ENCODE data around the gene MGAT5B. TPM values are rescaled to one million over a fixed set of nuclear protein-coding genes. Genes with fewer than 3 reads are reported as not detected.

MGAT5B gene
- total and polyA plus RNA-seq, 3 experiments from 2014 or later = 0.17 to 0.46 (median 0.40) TPM

DNA sequence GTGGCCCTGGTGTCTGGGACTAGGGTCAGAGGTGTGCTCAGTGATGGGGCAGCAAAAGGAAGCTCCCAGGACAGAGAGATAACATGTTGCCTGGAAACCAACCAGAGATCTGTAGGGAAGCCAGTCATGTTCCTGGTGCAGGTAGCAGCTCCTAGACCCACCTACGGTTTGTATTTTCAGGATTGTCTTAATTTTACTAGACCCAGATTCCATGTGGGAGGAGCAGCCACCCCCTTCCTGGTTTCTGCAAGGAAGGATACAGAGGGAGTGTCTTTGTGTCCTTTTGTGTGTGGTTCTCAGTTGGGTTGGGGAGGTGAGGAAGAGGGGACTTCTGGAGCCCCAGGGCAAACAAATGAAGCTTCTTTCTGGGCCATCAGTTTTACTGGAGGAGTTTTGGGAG, 53.9 kb downstream of the MGAT5B start:
- ChIA-PET POLR2A (no interaction called here), CTCF (interaction anchor here (1.8 kb wide), 1 partner anchor 134 kb away, joined by 7 read pairs; no protein-coding TSS in a partner anchor)
- Mint-ChIP-seq H3K36me3 (no peaks in the 10 kb centered on the region), H3K4me3 (no peak overlapping the region), H3K27me3 (peaks cover 3 to 18% of the 10 kb centered on the region in 2 donors), H3K9me3 (no peaks in the 10 kb centered on the region), H3K27ac (peak overlapping the region in 1 of 8 donors; percentile 50), H3K4me1 (no peaks in the 10 kb centered on the region)
- Histone ChIP-seq H3K9me3 (ENCODE audit: low read length) (no peaks in the 10 kb centered on the region), H3K4me3 (ENCODE audit: low read length) (no peak overlapping the region), H3K27ac (ENCODE audit: low read depth, low read length) (no peak overlapping the region), H3K27me3 (ENCODE audit: insufficient read depth, low read length, poor library complexity, severe bottlenecking) (peaks cover 4% of the 10 kb centered on the region), H3K36me3 (ENCODE audit: insufficient read depth, low read length) (no peaks in the 10 kb centered on the region), H3K4me1 (ENCODE audit: insufficient read depth, low read length) (no peaks in the 10 kb centered on the region)
- no peak for DNase-seq

DNA sequence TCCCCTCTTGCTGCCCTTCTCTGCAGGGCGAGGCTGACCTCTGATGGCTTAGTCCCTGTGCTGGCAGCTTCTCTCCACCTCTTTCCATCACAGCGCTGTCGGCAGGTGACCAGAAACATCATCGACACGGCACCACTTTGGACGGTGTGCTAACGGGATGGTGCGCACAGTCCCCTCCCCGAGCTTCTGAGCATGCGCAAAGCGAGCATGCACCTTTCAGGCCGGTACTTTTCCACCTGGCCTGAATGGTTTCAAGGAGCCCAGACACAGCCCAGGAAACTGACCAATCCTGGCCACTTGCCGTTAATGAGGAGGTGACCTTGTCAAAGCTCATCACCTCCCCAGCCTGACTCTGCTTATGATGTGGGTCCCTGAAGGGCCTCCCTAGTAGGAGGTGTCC, 54.8 kb downstream of the MGAT5B start:
- peaks cover 0 to under 1% (median 0%) of the 10 kb centered on the region in 3 donors for H3K36me3 Mint-ChIP-seq
- peaks cover 2 to 19% of the 10 kb centered on the region in 2 donors for H3K27me3 Mint-ChIP-seq
- H3K27me3 ChIP-seq (ENCODE audit: insufficient read depth, low read length, poor library complexity, severe bottlenecking) = no peaks in the 10 kb centered on the region
- no peaks in the 10 kb centered on the region for H3K9me3 ChIP-seq (ENCODE audit: low read length)
- H3K9me3 Mint-ChIP-seq = no peaks in the 10 kb centered on the region
- H3K4me3 ChIP-seq (ENCODE audit: low read length) = no peak overlapping the region
- CTCF ChIA-PET = interaction anchor here (1.8 kb wide), 1 partner anchor 133 kb away, joined by 7 read pairs; no protein-coding TSS in a partner anchor
- no peak overlapping the region for H3K27ac ChIP-seq (ENCODE audit: low read depth, low read length)
- H3K4me1 Mint-ChIP-seq = no peaks in the 10 kb centered on the region
- DNase-seq = no peak
- no peak overlapping the region for H3K27ac Mint-ChIP-seq
- H3K4me3 Mint-ChIP-seq = no peak overlapping the region
- H3K36me3 ChIP-seq (ENCODE audit: insufficient read depth, low read length) = no peaks in the 10 kb centered on the region
- no peaks in the 10 kb centered on the region for H3K4me1 ChIP-seq (ENCODE audit: insufficient read depth, low read length)
- POLR2A ChIA-PET = no interaction called here

DNA sequence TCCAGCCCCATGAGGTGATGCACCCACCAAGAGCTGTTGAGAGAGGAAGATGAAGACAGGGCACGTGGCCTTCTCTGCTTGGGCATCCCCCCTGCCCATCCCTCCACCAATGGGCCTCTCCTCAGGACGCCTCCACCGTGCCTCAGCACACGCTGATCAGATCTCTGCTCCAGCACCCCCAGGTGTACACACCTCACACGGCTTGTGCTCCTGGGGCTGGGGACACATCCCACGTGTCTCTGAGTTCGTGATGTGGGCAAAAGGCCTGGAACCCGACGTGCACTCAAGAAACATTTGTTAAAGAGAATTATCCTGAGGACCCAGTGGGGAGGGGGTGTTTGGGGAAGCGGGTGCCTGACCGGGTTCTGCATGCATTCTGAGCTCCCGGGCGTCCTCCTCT, 55.3 kb downstream of the MGAT5B start:
- CTCF ChIA-PET = interaction anchor here (0.6 kb wide), 1 partner anchor 108 kb away, joined by 3 read pairs; no protein-coding TSS in a partner anchor
- H3K4me1 Mint-ChIP-seq = no peaks in the 10 kb centered on the region
- Histone ChIP-seq H3K9me3 (ENCODE audit: low read length) (no peaks in the 10 kb centered on the region), H3K4me1 (ENCODE audit: insufficient read depth, low read length) (no peaks in the 10 kb centered on the region), H3K27ac (ENCODE audit: low read depth, low read length) (no peak overlapping the region), H3K27me3 (ENCODE audit: insufficient read depth, low read length, poor library complexity, severe bottlenecking) (no peaks in the 10 kb centered on the region), H3K36me3 (ENCODE audit: insufficient read depth, low read length) (no peaks in the 10 kb centered on the region), H3K4me3 (ENCODE audit: low read length) (no peak overlapping the region)
- H3K27ac Mint-ChIP-seq = no peak overlapping the region
- H3K27me3 Mint-ChIP-seq = peaks cover 2 to 22% of the 10 kb centered on the region in 2 donors
- H3K9me3 Mint-ChIP-seq = no peaks in the 10 kb centered on the region
- no peak overlapping the region for H3K4me3 Mint-ChIP-seq
- POLR2A ChIA-PET = no interaction called here
- peaks cover 0 to 1% (median 0%) of the 10 kb centered on the region in 3 donors for H3K36me3 Mint-ChIP-seq
- DNase-seq = no peak

DNA sequence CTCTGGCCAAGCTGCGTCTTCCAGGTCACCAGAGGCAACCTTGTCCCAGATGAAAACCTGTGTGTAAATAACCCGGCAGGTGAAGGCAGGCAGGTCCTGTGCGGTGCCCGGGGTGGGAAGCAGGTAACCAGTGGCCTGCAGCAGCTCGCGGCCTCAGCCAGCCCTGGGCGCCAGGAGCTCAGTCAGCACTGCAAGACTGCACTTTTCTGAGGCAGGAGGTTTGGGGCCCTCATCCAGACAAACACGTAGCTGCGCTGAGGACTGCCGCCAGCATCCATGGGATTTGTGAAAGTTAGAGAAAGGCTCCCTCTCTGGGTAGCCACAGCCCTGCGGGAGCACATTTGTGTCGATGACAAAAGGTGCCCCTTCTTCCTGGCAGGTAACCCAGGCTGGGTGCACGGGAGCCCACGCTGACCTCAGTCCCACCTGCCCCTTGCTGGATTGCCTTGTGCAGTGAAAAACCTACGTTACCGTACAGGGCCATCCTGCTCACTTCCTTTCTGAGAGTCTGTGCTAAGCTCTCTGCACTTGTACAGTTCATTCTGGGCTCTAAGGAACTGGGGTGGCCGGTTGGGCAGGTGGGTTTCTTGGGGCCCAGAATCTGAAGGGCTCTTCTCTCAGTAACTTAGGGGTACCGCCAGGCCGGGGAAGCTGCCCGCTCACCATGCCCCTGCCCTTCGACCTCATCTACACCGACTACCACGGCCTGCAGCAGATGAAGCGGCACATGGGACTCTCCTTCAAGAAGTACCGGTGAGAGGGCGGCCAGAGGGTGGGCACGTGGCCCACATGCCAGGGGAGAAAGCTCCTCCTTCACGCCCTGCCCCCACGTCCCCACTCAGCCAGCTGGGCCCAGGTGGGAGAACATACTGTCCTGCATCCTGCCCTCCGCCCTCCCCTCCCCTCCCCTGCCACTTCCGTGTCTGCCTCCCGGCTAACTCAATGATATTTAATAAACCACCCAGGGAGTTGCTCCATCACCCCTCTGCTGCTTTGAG, 56.4 kb downstream of the MGAT5B start:
- POLR2A ChIA-PET = no interaction called here
- CTCF ChIA-PET = no interaction called here
- Mint-ChIP-seq H3K9me3 (no peaks in the 10 kb centered on the region), H3K4me3 (no peak overlapping the region), H3K27ac (peak overlapping the region in 1 of 8 donors; percentile 68), H3K4me1 (no peaks in the 10 kb centered on the region), H3K36me3 (peaks cover 0 to 1% (median 0%) of the 10 kb centered on the region in 3 donors), H3K27me3 (peaks cover 2 to 22% of the 10 kb centered on the region in 2 donors)
- no peaks in the 10 kb centered on the region for H3K4me1 ChIP-seq (ENCODE audit: insufficient read depth, low read length)
- no peaks in the 10 kb centered on the region for H3K9me3 ChIP-seq (ENCODE audit: low read length)
- no peak overlapping the region for H3K27ac ChIP-seq (ENCODE audit: low read depth, low read length)
- no peak overlapping the region for H3K4me3 ChIP-seq (ENCODE audit: low read length)
- H3K36me3 ChIP-seq (ENCODE audit: insufficient read depth, low read length) = no peaks in the 10 kb centered on the region
- DNase-seq = no peak
- no peaks in the 10 kb centered on the region for H3K27me3 ChIP-seq (ENCODE audit: insufficient read depth, low read length, poor library complexity, severe bottlenecking)

DNA sequence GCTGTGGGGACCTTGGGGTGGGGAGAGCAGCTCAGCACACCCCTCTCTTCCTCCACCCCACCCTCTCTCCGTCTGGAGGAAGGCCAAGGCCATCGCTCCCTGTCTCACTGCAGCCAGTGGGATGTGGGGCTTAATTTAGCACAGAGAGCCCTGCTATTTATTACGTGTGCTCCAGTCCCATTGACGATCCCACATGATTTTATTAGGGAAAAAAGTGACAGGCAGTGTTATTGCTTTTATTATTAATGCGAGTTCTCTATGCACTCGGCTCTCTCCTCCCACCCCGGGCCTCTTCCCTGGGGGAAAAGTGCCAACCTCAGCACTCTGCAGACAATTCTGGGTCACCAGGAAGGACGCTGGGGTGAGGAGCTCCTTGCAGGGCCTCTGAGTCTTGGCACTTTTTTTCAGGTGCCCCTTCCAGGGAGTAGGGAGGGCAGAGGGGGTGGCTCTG, 57.3 kb downstream of the MGAT5B start:
- Mint-ChIP-seq H3K9me3 (no peaks in the 10 kb centered on the region), H3K4me3 (no peak overlapping the region), H3K27ac (no peak overlapping the region), H3K36me3 (peaks cover 0 to 1% (median 0%) of the 10 kb centered on the region in 3 donors), H3K4me1 (no peaks in the 10 kb centered on the region), H3K27me3 (peaks cover 4 to 26% of the 10 kb centered on the region in 2 donors)
- ChIA-PET CTCF (no interaction called here), POLR2A (no interaction called here)
- Histone ChIP-seq H3K4me1 (ENCODE audit: insufficient read depth, low read length) (no peaks in the 10 kb centered on the region), H3K27me3 (ENCODE audit: insufficient read depth, low read length, poor library complexity, severe bottlenecking) (no peaks in the 10 kb centered on the region), H3K9me3 (ENCODE audit: low read length) (no peaks in the 10 kb centered on the region), H3K27ac (ENCODE audit: low read depth, low read length) (no peak overlapping the region), H3K36me3 (ENCODE audit: insufficient read depth, low read length) (no peaks in the 10 kb centered on the region), H3K4me3 (ENCODE audit: low read length) (no peak overlapping the region)
- no peak for DNase-seq

DNA sequence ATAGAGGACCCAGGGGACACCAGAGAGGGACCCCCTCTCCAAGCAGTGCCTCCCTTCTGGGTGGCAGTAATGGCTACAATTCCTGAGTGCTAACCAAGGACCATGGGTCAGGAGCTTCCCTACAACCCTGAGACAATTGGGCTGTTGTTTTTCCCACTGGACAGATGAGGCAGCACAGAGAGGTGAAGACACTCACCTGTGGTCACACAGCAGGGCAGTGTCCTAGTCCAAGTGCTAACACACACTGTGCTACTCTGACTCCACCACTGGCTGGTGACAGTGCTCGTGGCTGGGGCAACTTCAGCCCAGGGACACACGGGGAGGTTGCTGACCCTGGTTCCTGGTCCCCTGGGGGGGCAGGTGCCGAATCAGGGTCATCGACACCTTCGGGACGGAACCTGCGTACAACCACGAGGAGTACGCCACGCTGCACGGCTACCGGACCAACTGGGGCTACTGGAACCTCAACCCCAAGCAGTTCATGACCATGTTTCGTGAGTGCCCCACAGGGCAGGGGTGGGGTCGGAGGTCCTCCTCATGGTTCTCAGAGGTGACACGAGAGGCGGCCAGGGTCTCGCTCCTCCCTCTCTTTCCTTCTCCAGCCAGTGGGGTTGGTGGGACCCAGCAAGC, 58.1 kb downstream of the MGAT5B start:
- Histone ChIP-seq H3K27me3 (ENCODE audit: insufficient read depth, low read length, poor library complexity, severe bottlenecking) (no peaks in the 10 kb centered on the region), H3K4me3 (ENCODE audit: low read length) (no peak overlapping the region), H3K9me3 (ENCODE audit: low read length) (no peaks in the 10 kb centered on the region), H3K36me3 (ENCODE audit: insufficient read depth, low read length) (no peaks in the 10 kb centered on the region), H3K27ac (ENCODE audit: low read depth, low read length) (no peak overlapping the region), H3K4me1 (ENCODE audit: insufficient read depth, low read length) (no peaks in the 10 kb centered on the region)
- POLR2A ChIA-PET = no interaction called here
- no peak for DNase-seq
- Mint-ChIP-seq H3K27ac (no peak overlapping the region), H3K36me3 (peaks cover 0 to 1% (median 0%) of the 10 kb centered on the region in 3 donors), H3K9me3 (no peaks in the 10 kb centered on the region), H3K4me3 (no peak overlapping the region), H3K27me3 (peaks cover 4 to 21% of the 10 kb centered on the region in 2 donors), H3K4me1 (no peaks in the 10 kb centered on the region)
- CTCF ChIA-PET = no interaction called here

DNA sequence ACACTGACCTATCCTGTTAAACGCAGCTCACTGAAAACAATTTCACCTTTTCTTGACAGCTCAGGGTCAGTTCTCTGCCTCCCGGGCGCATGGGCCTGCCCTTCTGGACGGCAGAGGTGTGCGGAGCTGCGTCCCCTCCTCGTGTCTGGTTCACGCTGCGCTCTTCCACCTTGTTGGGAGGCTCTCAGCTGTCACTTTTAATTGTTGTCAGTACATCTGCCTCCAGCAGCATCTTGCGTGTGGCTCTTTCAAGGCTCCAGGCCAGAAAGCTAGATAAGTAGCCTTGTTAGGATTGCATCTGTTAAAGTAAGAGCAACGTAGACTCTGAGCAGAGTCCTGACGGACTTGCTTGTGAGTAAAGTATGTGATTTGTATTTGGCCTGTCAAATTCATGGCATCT, 59.4 kb downstream of the MGAT5B start:
- Histone ChIP-seq H3K27ac (ENCODE audit: low read depth, low read length) (no peak overlapping the region), H3K4me1 (ENCODE audit: insufficient read depth, low read length) (no peaks in the 10 kb centered on the region), H3K4me3 (ENCODE audit: low read length) (no peak overlapping the region), H3K27me3 (ENCODE audit: insufficient read depth, low read length, poor library complexity, severe bottlenecking) (no peaks in the 10 kb centered on the region), H3K36me3 (ENCODE audit: insufficient read depth, low read length) (no peaks in the 10 kb centered on the region), H3K9me3 (ENCODE audit: low read length) (no peaks in the 10 kb centered on the region)
- CTCF ChIA-PET = no interaction called here
- no peak overlapping the region for H3K4me3 Mint-ChIP-seq
- H3K36me3 Mint-ChIP-seq = peaks cover 0 to 1% (median 0%) of the 10 kb centered on the region in 3 donors
- peaks cover 3 to 12% of the 10 kb centered on the region in 2 donors for H3K27me3 Mint-ChIP-seq
- no peaks in the 10 kb centered on the region for H3K9me3 Mint-ChIP-seq
- DNase-seq = no peak
- no peak overlapping the region for H3K27ac Mint-ChIP-seq
- no peaks in the 10 kb centered on the region for H3K4me1 Mint-ChIP-seq
- POLR2A ChIA-PET = no interaction called here

DNA sequence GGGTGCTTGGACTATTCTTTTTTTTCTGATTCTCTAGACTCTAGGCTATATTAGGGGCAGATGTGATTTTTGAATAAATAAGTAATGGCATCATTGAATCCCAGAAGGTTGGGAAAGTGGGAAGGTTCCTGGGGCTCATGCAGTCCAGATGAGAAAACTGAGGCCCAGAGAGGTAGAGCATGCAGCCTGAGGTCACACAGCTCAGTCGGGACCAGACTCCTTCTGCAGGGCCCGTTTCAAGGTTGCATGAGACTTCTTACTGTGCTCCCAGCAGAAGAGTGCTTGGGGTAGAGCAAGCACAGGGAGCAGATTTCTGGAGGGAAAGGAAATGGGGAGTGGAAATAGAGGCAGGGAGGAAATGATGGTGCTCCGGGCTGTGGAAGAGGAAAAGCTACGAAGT, 59.8 kb downstream of the MGAT5B start:
- CTCF ChIA-PET = no interaction called here
- no peaks in the 10 kb centered on the region for H3K9me3 Mint-ChIP-seq
- DNase-seq = no peak
- H3K27me3 Mint-ChIP-seq = peaks cover 3 to 15% of the 10 kb centered on the region in 2 donors
- no peak overlapping the region for H3K4me3 Mint-ChIP-seq
- Histone ChIP-seq H3K4me1 (ENCODE audit: insufficient read depth, low read length) (no peaks in the 10 kb centered on the region), H3K9me3 (ENCODE audit: low read length) (no peaks in the 10 kb centered on the region), H3K36me3 (ENCODE audit: insufficient read depth, low read length) (no peaks in the 10 kb centered on the region), H3K27ac (ENCODE audit: low read depth, low read length) (no peak overlapping the region), H3K4me3 (ENCODE audit: low read length) (no peak overlapping the region), H3K27me3 (ENCODE audit: insufficient read depth, low read length, poor library complexity, severe bottlenecking) (no peaks in the 10 kb centered on the region)
- peaks cover 0 to 1% (median 0%) of the 10 kb centered on the region in 3 donors for H3K36me3 Mint-ChIP-seq
- peak overlapping the region in 2 of 8 donors; percentile 26 to 49 for H3K27ac Mint-ChIP-seq
- POLR2A ChIA-PET = no interaction called here
- H3K4me1 Mint-ChIP-seq = no peaks in the 10 kb centered on the region
